Smooth muscle cell (in vitro differentiated cells): Measurements from ENCODE around the gene ZSWIM9. TPM values are rescaled to one million over a fixed set of nuclear protein-coding genes. Genes with fewer than 3 reads are reported as not detected.

ENCODE experiments used
- DNase-seq: peaks from one replicate; lab custom pipeline; 2025; ENCODE audit not compliant: unreplicated experiment; lab: John Stamatoyannopoulos, UW
- H2AFZ ChIP-seq: fragments of 200-600 bp; sonication (generic); 2 replicates; pipeline ENCODE4 v1.6.0; 2016; ENCODE audit warnings: antibody characterized with exemption, low read depth, mild to moderate bottlenecking
- H3F3A ChIP-seq: fragments of 200-600 bp; sonication (generic); 2 replicates; pipeline ENCODE4 v1.6.0; 2017; ENCODE audit warnings: antibody characterized with exemption, low read depth
- H3K27ac ChIP-seq: fragments of 200-600 bp; sonication (generic); 2 replicates; pipeline ENCODE4 v1.5.1; 2016; ENCODE audit warnings: low read depth, mild to moderate bottlenecking
- H3K27me3 ChIP-seq: fragments of 200-600 bp; sonication (generic); 2 replicates; pipeline ENCODE4 v1.6.1; 2016; ENCODE audit warnings: low read depth, mild to moderate bottlenecking
- H3K36me3 ChIP-seq: fragments of 200-600 bp; sonication (generic); 2 replicates; pipeline ENCODE4 v1.5.1; 2016; ENCODE audit warnings: low read depth
- H3K4me1 ChIP-seq: fragments of 200-600 bp; sonication (generic); 2 replicates; pipeline ENCODE4 v1.5.1; 2016; ENCODE audit warnings: low read depth
- H3K4me2 ChIP-seq: fragments of 200-600 bp; sonication (generic); 2 replicates; pipeline ENCODE4 v1.6.0; 2016; ENCODE audit warnings: mild to moderate bottlenecking
- H3K4me3 ChIP-seq: fragments of 200-600 bp; sonication (generic); 2 replicates; pipeline ENCODE4 v1.5.1; 2016; ENCODE audit warnings: mild to moderate bottlenecking
- H3K79me2 ChIP-seq: fragments of 200-600 bp; sonication (generic); 2 replicates; pipeline ENCODE4 v1.6.0; 2016; ENCODE audit warnings: low read depth, mild to moderate bottlenecking
- H3K9ac ChIP-seq: fragments of 200-600 bp; sonication (generic); 2 replicates; pipeline ENCODE4 v1.6.0; 2016; ENCODE audit warnings: low read depth
- H3K9me3 ChIP-seq: fragments of 200-600 bp; sonication (generic); replicated peaks from 2 replicates; pipeline ENCODE4 v1.5.1; 2016; ENCODE audit warnings: low read depth
- H4K20me1 ChIP-seq: fragments of 200-600 bp; sonication (generic); 2 replicates; pipeline ENCODE4 v1.6.0; 2016; ENCODE audit warnings: low read depth
- CTCF ChIP-seq: fragments of 200-600 bp; sonication (generic); IDR thresholded peaks from 2 replicates; pipeline ENCODE4 v1.5.1; 2017; ENCODE audit warnings: borderline replicate concordance, mild to moderate bottlenecking, antibody characterized with exemption; ENCODE audit not compliant: insufficient read depth, poor library complexity, severe bottlenecking
- WGBS: methylation state at CpG from one replicate; pipeline ENCODE4 v1.1.7; 2016; ENCODE audit warnings: low lambda C conversion rate; 5-methylcytosine and 5-hydroxymethylcytosine counted together
- polyA plus RNA-seq: library from polyadenylated mRNA; unstranded; fragments of >200 nt; fragmentation: Nextera tagmentation; extraction: Ambion mirVana; gene quantifications from 2 replicates; pipeline ENCODE4 v1.2.1, GENCODE V29; 2016
- total RNA-seq: library from RNA; depleted of rRNA; stranded (reverse); fragments of >200 nt; gene quantifications from 2 replicates; pipeline ENCODE4 v1.2.3, GENCODE V29; 2014

ZSWIM9 gene
- total and polyA plus RNA-seq, 2 experiments from 2014 or later, result 1.3 to 1.6 TPM

- H3K4me3 ChIP-seq, result no peak overlapping the region
- 93% methylated on average over 3 of the region's 3 CpGs for WGBS
These were observed 5.7 kb downstream of the ZSWIM9 start for GRCh38 chr19:48176226-48176625.

DNA sequence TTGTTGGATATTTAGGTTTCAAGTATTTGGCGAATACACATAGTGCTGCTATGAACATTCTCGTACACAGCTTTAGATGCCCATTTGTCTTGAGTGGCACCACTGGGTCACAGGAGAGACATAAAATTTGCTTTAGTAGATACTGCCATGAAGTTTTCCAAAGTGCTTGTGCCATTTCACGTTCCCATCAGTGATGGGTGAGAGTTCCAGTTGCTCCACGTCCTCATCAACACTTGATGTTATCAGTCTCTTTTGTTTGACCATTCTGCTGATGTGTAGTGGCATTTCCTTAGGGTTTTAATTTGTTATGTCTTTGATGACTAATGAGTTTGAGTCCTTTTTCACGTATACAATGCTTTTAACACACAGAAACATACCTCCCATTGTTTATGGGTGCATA lies 11.0 kb downstream of the ZSWIM9 start:
- TF ChIP-seq CTCF, result no peak
- H3K4me3 ChIP-seq, result no peak overlapping the region
- WGBS, result 97% methylated on average over 5 of the region's 5 CpGs
- H3K9me3 ChIP-seq, result peaks cover 5% of the 10 kb centered on the region
- H3K4me2 ChIP-seq, result no peak overlapping the region
- no peak overlapping the region for H2AFZ ChIP-seq
- no peaks in the 10 kb centered on the region for H3F3A ChIP-seq
- no peaks in the 10 kb centered on the region for H3K4me1 ChIP-seq
- no peak overlapping the region for H3K9ac ChIP-seq
- no peaks in the 10 kb centered on the region for H3K79me2 ChIP-seq
- no peak for DNase-seq
- H3K27ac ChIP-seq, result no peak overlapping the region
- H3K27me3 ChIP-seq, result no peaks in the 10 kb centered on the region
- peaks cover 7% of the 10 kb centered on the region for H3K36me3 ChIP-seq
- H4K20me1 ChIP-seq, result no peaks in the 10 kb centered on the region

More at GRCh38 chr19:48176226-48176625, 5.7 kb downstream of the ZSWIM9 start:
- Histone ChIP-seq H3K79me2 (no peaks in the 10 kb centered on the region), H3K36me3 (peaks cover under 1% of the 10 kb centered on the region), H3K4me1 (peaks cover 3% of the 10 kb centered on the region), H3K27me3 (no peaks in the 10 kb centered on the region), H3F3A (no peaks in the 10 kb centered on the region), H2AFZ (no peak overlapping the region), H3K9ac (no peak overlapping the region), H4K20me1 (no peaks in the 10 kb centered on the region), H3K9me3 (peaks cover under 1% of the 10 kb centered on the region), H3K27ac (no peak overlapping the region), H3K4me2 (no peak overlapping the region)
- DNase-seq, result no peak
- no peak for TF ChIP-seq CTCF

DNA sequence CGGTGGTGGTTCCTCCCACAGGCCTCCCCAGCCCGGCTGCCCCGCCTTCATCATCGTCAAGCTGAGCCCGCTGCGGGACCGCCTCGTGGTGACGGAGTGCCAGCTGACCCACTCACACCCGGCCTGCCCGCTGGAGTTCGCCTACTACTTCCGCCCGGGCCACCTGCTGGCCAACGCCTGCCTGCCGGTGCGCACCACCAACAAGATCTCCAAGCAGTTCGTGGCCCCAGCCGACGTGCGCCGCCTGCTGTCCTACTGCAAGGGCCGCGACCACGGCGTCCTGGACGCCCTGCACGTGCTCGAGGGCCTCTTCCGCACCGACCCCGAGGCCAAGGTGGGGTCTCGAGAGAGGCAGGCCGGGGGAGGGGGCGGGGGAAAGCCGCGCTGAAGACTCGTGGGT lies 12.0 kb downstream of the ZSWIM9 start:
- 97% methylated on average over 25 of the region's 38 CpGs for WGBS
- H3F3A ChIP-seq, result no peaks in the 10 kb centered on the region
- H4K20me1 ChIP-seq, result no peaks in the 10 kb centered on the region

More for the DNA sequence above, 12.0 kb downstream of the ZSWIM9 start:
- Histone ChIP-seq H3K27me3 (no peaks in the 10 kb centered on the region), H3K4me2 (no peak overlapping the region), H3K36me3 (peaks cover 7% of the 10 kb centered on the region), H2AFZ (no peak overlapping the region), H3K9me3 (peaks cover 5% of the 10 kb centered on the region), H3K27ac (no peak overlapping the region), H3K4me3 (no peak overlapping the region), H3K79me2 (no peaks in the 10 kb centered on the region), H3K9ac (no peak overlapping the region), H3K4me1 (no peaks in the 10 kb centered on the region)
- no peak for TF ChIP-seq CTCF
- no peak for DNase-seq
